ENCODE data around the gene CRHR1.

DNA sequence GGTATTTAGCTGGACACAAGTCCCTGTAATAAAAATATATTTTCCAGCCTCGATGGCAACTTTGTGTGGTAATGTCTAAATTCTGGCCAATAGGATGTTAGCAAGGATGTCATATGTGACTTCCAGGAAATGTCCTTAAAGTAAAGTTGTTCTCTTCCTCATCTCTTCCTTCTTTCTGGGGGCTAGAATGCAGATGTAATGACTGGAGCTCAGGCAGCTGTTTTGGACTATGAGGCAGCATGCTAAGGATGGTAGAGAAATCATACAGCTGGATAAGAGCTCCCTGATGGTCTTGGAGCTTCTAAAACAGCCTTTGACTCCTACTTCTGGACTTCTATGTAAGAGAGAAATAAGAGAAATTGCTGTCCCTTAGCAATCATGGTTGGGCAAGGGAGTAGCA lies 93.3 kb downstream of the CRHR1 start:
- no peak for TF ChIP-seq POLR2A (IDR thresholded peaks at IDR 0.05)
- TF ChIP-seq, protein P1, sequence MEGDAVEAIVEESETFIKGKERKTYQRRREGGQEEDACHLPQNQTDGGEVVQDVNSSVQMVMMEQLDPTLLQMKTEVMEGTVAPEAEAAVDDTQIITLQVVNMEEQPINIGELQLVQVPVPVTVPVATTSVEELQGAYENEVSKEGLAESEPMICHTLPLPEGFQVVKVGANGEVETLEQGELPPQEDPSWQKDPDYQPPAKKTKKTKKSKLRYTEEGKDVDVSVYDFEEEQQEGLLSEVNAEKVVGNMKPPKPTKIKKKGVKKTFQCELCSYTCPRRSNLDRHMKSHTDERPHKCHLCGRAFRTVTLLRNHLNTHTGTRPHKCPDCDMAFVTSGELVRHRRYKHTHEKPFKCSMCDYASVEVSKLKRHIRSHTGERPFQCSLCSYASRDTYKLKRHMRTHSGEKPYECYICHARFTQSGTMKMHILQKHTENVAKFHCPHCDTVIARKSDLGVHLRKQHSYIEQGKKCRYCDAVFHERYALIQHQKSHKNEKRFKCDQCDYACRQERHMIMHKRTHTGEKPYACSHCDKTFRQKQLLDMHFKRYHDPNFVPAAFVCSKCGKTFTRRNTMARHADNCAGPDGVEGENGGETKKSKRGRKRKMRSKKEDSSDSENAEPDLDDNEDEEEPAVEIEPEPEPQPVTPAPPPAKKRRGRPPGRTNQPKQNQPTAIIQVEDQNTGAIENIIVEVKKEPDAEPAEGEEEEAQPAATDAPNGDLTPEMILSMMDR (IDR thresholded peaks at IDR 0.05) = no peak
- no peak for TF ChIP-seq POLR2AphosphoS5 (IDR thresholded peaks at IDR 0.05)
- no peak for TF ChIP-seq EP300 (IDR thresholded peaks at IDR 0.05)
